Measurements from ENCODE around the gene GNG13.
"Not testable (repeated sequence)": the region's sequence is repeated elsewhere in the genome, so short reads cannot be mapped to it uniquely, and the experiment has no call there.

The GNG13 gene

DNA sequence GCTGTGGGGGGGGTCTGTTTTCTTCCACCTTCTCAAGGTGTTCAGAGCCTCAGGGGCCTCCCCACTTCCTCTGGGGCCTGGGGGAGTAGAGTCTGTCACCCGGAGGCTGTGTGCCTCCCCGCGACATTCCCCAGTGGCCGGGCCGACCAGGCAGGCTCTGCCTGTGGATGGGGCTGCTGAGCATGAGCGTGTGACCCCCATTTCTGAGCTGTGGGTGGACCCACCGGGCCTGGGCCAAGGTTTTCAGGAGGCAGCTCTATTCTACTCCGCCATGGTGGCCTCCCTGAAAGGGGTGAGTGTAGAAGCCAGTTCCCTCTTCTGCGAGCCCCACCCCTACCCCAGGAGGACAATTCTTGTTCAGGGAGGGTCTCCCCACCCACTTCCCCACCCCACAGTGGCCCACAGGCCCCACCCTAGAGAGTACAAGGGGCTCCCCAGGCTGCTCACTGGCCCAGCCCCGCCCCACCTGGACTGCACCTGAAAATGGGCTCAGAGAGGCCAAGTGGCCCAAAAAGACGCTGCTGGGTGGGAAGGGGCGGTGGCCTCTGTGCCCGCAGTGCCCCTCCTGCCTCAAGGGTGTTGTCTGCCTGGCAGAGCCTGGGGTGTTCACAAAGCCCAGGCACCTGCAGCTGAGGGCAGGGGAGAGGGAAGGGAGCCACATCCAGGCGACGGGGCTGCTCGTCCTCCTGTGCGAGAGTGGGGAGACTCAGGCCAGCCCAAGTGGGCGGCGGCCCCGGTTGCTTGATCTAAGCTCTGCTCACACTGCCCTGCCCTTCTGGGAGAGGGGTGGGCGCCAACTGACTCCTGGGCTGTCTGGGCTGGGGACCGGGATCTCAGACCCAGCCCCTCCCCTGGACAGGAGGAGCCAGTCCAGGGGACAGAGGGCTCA lies 38.7 kb downstream of the GNG13 start:
- TF ChIP-seq, protein P1, sequence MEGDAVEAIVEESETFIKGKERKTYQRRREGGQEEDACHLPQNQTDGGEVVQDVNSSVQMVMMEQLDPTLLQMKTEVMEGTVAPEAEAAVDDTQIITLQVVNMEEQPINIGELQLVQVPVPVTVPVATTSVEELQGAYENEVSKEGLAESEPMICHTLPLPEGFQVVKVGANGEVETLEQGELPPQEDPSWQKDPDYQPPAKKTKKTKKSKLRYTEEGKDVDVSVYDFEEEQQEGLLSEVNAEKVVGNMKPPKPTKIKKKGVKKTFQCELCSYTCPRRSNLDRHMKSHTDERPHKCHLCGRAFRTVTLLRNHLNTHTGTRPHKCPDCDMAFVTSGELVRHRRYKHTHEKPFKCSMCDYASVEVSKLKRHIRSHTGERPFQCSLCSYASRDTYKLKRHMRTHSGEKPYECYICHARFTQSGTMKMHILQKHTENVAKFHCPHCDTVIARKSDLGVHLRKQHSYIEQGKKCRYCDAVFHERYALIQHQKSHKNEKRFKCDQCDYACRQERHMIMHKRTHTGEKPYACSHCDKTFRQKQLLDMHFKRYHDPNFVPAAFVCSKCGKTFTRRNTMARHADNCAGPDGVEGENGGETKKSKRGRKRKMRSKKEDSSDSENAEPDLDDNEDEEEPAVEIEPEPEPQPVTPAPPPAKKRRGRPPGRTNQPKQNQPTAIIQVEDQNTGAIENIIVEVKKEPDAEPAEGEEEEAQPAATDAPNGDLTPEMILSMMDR (IDR thresholded peaks at IDR 0.05; ENCODE audit: low read depth, low read length, missing control alignments) = no peak
- in situ Hi-C loops (cut with HindIII; ENCODE audit: low sequenced_read_pairs) = no loop called here
- no peak for DNase-seq (ENCODE audit: low read depth)
- no peak overlapping the region for H3K4me3 ChIP-seq (ENCODE audit: low read depth, low read length)

DNA sequence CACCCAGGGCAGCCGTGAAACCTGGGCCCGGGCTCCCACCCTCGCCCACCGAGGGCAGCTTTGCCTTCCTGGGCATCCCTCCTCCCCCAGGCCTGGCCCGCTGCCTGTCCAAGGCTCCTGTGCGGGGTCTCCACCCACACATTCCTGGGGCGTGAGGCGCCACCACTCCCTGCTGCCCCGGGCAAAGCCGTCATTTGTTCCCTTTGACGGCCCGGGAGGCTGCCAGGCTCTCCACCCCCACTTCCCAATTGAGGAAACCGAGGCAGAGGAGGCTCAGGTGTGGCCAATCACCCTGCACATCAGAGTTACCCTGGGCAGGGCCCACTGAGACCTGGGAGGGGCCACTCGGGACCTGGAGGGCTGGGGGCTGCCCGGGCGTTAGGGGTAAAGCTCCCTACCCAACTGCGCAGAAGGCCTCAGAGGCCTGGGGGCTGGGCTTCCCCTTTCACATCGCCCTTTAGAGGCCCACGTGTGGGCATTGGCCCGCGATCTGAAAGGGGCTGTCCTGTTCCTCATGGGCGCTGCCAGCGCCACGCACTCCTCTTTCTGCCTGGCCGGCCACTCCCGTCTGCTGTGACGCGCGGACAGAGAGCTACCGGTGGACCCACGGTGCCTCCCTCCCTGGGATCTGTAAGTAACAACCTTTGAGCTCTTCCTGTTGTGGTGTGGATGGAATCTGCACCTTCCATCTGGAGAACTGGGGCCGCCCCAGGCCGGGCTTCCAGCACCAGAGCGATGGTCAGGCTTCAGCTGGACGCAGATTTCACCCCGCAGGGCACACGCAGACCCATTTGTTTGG lies 39.8 kb downstream of the GNG13 start, which contains the start of gene MSLN:
Gene MSLN (plus strand): TSS at position 190 of the 799 bp plus-strand sequence. CDS start 1,947 bp downstream, outside the sequence.
- no peak for DNase-seq (ENCODE audit: low read depth)
- in situ Hi-C loops (cut with HindIII; ENCODE audit: low sequenced_read_pairs) = no loop called here
- no peak within 1 kb of the TSS for H3K4me3 ChIP-seq (ENCODE audit: low read depth, low read length)

DNA sequence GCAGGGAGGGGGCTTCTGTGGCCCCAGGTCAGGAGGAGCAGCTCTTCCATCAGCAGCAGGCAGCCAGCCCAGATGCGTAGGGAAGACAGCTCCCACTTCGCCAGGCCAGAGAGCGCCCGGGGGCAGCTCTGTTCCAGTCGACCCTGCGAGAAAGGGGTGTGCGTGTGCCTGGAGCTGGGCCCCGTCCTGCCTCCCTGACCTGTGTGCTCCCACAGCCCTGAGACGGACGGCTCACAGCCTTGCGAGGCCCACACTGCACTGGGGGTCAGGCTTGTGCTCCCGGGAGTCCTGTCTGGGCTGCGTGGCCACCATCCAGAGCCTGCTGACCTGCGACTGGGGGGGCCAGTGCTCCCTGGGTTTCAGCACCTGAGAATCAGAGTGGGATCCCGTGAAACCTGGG lies 40.5 kb downstream of the GNG13 start:
- DNase-seq (ENCODE audit: low read depth) = no peak
- TF ChIP-seq, protein P1 (IDR thresholded peaks at IDR 0.05; ENCODE audit: low read depth, low read length, missing control alignments) = no peak
- in situ Hi-C loops (cut with HindIII; ENCODE audit: low sequenced_read_pairs) = no loop called here
- H3K4me3 ChIP-seq (ENCODE audit: low read depth, low read length) = no peak overlapping the region

More for the DNA sequence above, 39.8 kb downstream of the GNG13 start, which contains the start of gene MSLN:
- TF ChIP-seq, protein P1 (IDR thresholded peaks at IDR 0.05; ENCODE audit: low read depth, low read length, missing control alignments) = no peak

DNA sequence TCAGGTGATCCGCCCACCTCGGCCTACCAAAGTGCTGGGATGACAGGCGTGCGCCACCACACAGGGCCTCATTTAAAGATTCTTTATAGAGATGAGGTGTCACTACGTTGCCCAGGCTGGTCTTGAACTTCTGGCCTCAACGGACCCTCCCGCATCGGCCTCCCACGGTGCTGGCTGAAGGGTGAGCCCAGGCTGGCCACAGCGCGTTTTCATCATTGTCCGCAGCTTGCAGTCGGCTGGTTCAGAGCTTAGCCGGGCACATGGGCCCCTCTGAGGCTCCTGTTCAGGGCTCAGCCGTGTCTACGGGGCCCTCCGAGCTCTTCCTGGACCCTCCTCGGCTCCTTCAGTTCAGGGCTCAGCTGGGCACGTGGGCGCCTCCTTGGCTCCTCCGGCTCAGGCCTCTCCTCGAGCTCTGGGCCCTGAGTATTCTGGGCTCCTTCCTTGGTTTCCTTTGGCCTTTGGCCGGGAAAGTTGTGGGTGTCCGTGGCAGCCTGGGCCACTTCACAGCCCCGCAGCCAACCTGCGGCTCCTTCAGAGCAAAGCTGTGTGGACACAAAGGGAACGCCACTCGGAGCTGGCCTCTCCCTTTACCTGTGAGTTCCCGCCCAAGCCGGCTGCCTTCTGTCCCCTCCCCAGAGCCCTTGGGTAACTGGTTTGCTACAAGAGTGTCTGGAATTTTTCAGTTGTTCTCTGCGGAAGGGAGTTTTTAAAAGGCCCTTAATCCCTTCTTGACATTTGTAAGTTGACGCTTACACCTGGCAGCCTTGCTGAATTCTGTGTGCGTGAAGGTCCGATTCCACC lies 41.2 kb downstream of the GNG13 start:
- no peak overlapping the region for H3K4me3 ChIP-seq (ENCODE audit: low read depth, low read length)
- in situ Hi-C loops (cut with HindIII; ENCODE audit: low sequenced_read_pairs) = no loop called here
- TF ChIP-seq, protein P1 (IDR thresholded peaks at IDR 0.05; ENCODE audit: low read depth, low read length, missing control alignments) = no peak
- DNase-seq (ENCODE audit: low read depth) = no peak

DNA sequence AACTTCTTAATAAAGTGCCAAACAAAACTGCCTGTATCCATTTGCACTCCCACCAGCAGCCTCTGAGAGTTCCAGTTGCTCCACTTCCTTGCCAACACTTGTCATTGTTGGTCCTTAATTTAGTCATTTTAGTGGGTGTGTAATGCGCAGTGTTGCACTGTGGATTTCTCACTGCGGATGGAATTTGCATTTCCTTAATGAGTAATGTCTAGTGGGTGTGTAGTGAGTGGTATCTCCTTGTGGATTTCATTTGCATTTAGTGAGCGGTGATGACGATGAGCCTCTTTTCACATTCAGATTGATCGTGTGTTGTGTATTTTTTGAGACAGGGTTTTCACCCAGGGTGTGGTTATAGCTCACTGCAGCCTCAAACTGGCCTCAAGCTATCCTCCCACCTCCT lies 44.1 kb downstream of the GNG13 start:
- DNase-seq (ENCODE audit: low read depth) = no peak
- no peak overlapping the region for H3K4me3 ChIP-seq (ENCODE audit: low read depth, low read length)
- in situ Hi-C loops (cut with HindIII; ENCODE audit: low sequenced_read_pairs) = no loop called here
- TF ChIP-seq, protein P1 (IDR thresholded peaks at IDR 0.05; ENCODE audit: low read depth, low read length, missing control alignments) = no peak

DNA sequence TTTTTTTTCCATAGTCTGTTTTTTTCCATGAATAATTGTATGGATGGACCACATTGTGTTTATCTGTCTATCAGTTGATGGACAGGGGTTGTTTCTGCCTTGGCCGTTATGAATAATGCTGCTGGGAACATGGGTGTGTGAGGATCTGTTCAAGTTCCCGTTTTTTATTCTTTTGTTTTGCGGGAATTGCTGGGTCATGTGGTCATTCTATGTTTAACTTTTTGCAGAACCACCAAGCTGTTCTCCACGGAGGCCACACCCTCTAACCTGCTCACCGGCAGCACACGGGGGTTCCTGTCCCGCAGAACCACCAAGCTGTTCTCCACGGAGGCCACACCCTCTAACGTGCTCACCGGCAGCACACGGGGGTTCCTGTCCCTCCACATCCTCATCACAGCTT lies 45.9 kb downstream of the GNG13 start:
- TF ChIP-seq, protein P1 (IDR thresholded peaks at IDR 0.05; ENCODE audit: low read depth, low read length, missing control alignments) = no peak
- no peak for DNase-seq (ENCODE audit: low read depth)
- in situ Hi-C loops (cut with HindIII; ENCODE audit: low sequenced_read_pairs) = no loop called here
- no peak overlapping the region for H3K4me3 ChIP-seq (ENCODE audit: low read depth, low read length)

DNA sequence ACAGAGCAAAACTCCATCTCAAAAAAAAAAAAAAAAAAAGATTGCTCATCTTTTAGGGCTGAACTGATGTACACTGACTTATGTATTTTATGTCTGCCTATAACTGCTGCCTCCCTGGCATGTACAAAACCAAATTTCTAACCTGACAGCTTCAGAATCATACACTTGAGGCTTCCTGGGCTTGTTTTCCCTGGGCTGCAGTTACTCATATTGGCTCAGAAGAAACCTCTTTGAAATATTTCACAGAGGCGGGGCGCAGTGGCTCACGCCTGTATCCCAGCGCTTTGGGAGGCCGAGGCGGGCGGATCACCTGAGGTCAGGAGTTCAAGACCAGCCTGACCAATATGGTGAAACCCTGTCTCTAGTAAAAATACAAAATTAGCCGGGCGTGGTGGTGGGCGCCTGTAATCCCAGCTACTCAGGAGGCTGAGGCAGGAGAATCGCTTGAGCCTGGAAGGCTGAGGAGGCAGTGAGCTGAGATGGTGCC lies 46.4 kb downstream of the GNG13 start:
- DNase-seq (ENCODE audit: low read depth); H3K4me3 ChIP-seq (ENCODE audit: low read depth, low read length); in situ Hi-C loops (cut with HindIII; ENCODE audit: low sequenced_read_pairs): not testable (repeated sequence)

Data from astrocyte of the cerebellum (primary cell).